ENCODE measurements around the gene GALNT9. TPM values are rescaled to one million over a fixed set of nuclear protein-coding genes. Genes with fewer than 3 reads are reported as not detected.
"Not testable (repeated sequence)": the region's sequence is repeated elsewhere in the genome, so short reads cannot be mapped to it uniquely, and the experiment has no call there.

Gene GALNT9
- polyA plus RNA-seq, 1 donor = 4.5 TPM

DNA sequence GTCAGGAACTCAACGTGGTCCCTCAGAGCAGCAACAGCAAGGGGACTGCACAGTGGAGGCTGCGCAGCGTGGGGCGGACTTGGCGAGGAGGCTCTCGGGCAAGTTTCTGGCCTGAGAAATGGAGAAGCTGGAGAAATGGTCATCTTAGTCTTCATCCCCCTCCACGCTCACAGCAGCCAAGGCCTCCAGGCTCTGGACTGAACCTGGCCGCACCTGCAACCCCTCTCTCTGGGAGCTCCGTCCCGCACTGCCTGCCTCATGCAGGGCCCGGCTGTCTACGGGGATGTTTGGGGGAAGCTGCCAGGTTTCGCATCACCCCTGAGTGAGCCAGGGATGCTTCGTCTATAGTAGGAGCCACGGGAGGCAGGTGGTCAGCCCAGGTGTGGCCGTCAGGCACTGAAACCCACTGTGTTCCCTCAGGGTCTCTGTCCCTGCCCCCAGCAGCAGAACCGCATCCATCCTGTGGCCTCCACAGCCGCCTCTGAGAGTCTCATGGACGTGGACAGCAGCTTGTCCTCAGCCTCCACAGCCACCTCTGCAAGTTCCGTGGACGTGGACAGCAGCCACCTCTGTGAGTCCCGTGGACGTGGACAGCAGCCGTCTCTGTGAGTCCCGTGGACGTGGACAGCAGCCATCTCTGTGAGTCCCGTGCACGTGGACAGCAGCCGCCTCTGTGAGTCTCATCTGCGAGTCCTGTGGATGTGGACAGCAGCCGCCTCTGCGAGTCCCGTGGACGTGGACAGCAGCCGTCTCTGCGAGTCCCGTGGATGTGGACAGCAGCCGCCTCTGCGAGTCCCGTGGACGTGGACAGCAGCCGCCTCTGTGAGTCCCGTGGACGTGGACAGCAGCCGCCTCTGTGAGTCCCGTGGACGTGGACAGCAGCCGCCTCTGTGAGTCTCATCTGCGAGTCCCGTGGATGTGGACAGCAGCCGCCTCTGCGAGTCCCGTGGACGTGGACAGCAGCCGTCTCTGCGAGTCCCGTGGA lies 29.1 kb upstream of the GALNT9 start:
- not testable (repeated sequence) for H3K4me1 ChIP-seq (ENCODE audit: control insufficient read depth, insufficient read depth, low read length); H3K4me3 ChIP-seq (ENCODE audit: low read length); H3K27ac ChIP-seq (ENCODE audit: low read length); DNase-seq; H3K27me3 ChIP-seq (ENCODE audit: control insufficient read depth, insufficient read depth, low read length); H3K36me3 ChIP-seq (ENCODE audit: control insufficient read depth, insufficient read depth, low read length)
- peaks cover 19% of the 10 kb centered on the region for H3K9me3 ChIP-seq (ENCODE audit: control insufficient read depth, low read depth, low read length)
- no CpG with 5 or more reads among the region's 57 CpGs for WGBS (ENCODE audit: insufficient coverage, low lambda C conversion rate)

DNA sequence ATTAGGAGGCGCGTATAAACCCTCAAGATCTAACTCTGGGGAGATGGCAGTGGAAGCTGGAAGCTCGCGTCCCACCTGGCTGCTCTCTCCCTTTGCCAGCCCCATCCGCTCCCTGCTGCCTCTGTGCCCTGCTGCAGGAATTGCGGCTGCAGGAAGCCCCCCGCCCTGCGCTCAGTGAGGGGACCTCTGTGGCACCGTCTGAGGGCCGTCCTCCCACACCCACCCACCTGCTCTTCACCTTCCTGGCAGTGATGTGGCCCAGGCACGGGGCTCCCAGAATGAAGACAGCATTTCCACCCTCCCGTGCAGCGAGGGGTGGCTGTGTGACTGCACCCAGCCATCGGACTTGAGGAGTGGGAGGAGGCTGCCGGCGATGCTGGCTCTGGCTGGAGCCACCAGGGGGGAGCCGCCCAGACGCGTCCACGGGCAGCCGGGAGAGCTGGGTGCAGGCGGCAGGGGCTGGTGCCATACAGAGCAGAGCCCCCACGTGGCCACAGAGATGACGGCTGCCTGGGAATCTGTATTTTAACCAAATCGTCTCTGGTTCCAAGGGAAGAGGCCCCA lies 28.3 kb upstream of the GALNT9 start:
- no peaks in the 10 kb centered on the region for H3K36me3 ChIP-seq (ENCODE audit: control insufficient read depth, insufficient read depth, low read length)
- no peak overlapping the region for H3K27ac ChIP-seq (ENCODE audit: low read length)
- WGBS (ENCODE audit: insufficient coverage, low lambda C conversion rate) = no CpG with 5 or more reads among the region's 25 CpGs
- no peak overlapping the region for H3K4me3 ChIP-seq (ENCODE audit: low read length)
- no peak for DNase-seq
- H3K4me1 ChIP-seq (ENCODE audit: control insufficient read depth, insufficient read depth, low read length) = no peaks in the 10 kb centered on the region
- H3K9me3 ChIP-seq (ENCODE audit: control insufficient read depth, low read depth, low read length) = peaks cover 19% of the 10 kb centered on the region
- H3K27me3 ChIP-seq (ENCODE audit: control insufficient read depth, insufficient read depth, low read length) = no peaks in the 10 kb centered on the region

DNA sequence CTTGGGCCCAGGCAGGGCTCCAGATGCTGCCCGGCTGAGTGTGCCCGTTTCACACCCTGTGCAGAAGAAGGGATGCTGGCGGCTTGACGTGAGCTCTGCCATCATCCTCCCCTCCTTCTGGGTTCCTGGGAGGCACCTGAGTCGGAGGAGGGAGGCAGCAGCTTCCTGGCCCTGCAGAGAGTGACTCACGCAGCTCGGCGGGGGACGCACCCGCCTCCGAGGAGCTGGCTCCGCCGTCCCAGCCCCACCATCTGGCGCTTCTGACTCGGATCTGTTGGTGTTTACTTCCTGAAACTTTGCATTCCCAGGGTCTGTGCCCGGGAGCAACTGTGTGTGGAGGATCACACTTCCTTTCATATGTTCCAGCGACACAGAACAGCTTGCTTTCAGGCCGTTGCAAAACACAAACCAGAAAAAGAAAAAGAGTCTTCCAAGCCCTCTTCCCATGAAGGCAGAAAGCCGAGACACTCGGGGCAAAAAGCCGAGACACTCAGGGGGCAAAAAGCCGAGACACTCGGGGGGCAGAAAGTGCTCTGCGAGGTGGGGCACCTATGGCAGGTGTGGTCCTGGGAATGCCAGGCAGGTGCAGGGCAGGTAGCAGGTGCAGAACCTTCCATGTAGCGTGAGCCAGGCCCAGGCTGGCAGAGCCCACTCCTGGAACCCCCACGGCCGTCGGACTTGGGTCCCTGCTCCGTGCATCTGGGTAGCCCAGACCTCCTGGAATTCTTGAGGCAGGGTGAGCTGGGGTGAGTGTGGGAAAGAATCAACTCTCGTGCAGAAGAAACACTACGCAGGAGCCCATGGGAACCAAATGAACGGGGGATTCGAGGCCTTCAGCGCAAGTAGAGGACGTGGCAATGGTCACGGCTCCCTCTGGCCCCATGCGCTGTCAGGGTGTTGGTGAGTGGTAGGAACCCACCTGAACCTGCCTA lies 27.6 kb upstream of the GALNT9 start:
- WGBS (ENCODE audit: insufficient coverage, low lambda C conversion rate) = no CpG with 5 or more reads among the region's 37 CpGs
- no peaks in the 10 kb centered on the region for H3K36me3 ChIP-seq (ENCODE audit: control insufficient read depth, insufficient read depth, low read length)
- no peaks in the 10 kb centered on the region for H3K4me1 ChIP-seq (ENCODE audit: control insufficient read depth, insufficient read depth, low read length)
- no peaks in the 10 kb centered on the region for H3K27me3 ChIP-seq (ENCODE audit: control insufficient read depth, insufficient read depth, low read length)
- H3K4me3 ChIP-seq (ENCODE audit: low read length) = no peak overlapping the region
- peak; percentile 26 to 48 for DNase-seq
- peaks cover 19% of the 10 kb centered on the region for H3K9me3 ChIP-seq (ENCODE audit: control insufficient read depth, low read depth, low read length)
- H3K27ac ChIP-seq (ENCODE audit: low read length) = no peak overlapping the region

DNA sequence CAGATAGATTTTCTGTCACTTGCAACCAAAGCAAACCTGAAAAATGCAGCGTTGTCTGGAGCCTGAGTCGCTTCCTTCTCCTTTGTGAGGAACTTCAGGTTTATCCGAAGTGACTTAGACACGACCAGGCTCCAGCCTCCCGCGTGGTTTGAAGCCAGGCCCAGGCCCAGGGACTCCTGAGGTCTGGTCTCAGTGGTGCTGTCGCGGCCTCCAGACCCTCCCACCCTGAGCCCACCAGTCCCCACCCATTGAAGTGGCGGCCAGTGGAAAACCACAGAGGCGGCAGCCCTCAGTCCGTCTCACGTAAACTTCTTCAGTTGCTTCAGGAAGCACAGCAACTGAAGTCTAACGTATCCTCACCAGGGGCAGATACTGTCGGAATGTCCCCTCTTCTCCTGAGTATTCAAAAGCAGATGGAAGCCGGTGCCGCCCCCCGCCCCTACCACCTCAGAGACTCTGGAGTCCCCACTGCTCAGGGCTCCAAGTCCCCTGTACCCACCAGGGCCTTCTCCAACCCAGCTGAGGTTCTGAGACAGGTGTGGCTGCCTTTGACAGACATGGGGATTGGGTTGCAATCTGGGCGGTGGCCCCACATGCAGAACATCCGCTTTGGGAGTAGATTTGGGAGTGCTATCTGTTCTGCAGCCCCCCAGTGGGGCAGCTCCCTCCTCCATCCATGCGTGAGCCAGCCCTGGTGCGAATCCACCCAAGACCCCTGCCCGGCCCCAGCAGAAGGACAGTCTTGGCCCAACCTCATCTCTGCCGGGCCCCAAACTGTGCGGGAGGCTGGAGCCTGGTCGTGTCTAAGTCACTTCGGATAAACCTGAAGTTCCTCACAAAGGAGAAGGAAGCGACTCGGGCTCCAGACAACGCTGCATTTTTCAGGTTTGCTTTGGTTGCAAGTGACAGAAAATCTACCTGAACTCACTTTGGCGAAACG lies 26.6 kb upstream of the GALNT9 start:
- Histone ChIP-seq H3K27me3 (ENCODE audit: control insufficient read depth, insufficient read depth, low read length) (no peaks in the 10 kb centered on the region), H3K9me3 (ENCODE audit: control insufficient read depth, low read depth, low read length) (peaks cover 16% of the 10 kb centered on the region), H3K4me1 (ENCODE audit: control insufficient read depth, insufficient read depth, low read length) (no peaks in the 10 kb centered on the region), H3K4me3 (ENCODE audit: low read length) (no peak overlapping the region), H3K36me3 (ENCODE audit: control insufficient read depth, insufficient read depth, low read length) (no peaks in the 10 kb centered on the region), H3K27ac (ENCODE audit: low read length) (no peak overlapping the region)
- WGBS (ENCODE audit: insufficient coverage, low lambda C conversion rate) = no CpG with 5 or more reads among the region's 31 CpGs
- no peak for DNase-seq

DNA sequence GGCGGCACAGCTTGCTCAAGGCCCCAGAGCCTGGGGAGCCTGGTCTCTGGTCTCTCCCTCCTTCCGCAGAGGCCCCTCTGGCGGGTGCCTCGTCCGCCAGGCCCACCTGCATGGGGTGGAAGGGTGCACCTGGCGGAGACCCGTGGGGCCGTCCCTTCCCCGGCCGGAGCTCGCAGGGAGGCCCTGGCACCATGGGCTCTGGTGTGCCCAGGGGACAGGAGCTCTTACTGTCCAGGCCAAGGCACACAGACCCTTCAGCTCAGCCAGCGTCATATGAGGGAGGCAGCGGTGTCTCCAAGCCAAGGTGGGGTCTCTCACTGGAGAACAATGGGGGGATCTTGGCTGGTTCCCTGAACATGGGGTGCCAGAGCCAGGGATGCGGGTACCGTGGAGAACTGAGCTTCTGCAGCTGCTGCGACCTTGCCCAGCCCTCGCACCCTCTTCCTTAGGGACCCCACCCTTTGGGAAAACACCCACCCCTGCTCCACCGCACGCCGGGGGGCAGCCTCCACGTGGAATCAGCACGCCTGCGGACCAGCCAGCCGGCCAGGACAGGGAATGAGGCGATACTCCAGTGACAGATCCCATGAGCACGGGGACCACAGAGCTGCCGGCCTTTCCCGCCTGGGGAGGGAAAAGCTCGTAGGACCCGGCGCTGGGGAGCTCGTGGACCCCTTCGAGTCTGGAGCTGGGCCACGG lies 25.7 kb upstream of the GALNT9 start:
- Histone ChIP-seq H3K27me3 (ENCODE audit: control insufficient read depth, insufficient read depth, low read length) (no peaks in the 10 kb centered on the region), H3K4me1 (ENCODE audit: control insufficient read depth, insufficient read depth, low read length) (no peaks in the 10 kb centered on the region), H3K27ac (ENCODE audit: low read length) (no peak overlapping the region), H3K4me3 (ENCODE audit: low read length) (no peak overlapping the region), H3K9me3 (ENCODE audit: control insufficient read depth, low read depth, low read length) (peaks cover 16% of the 10 kb centered on the region), H3K36me3 (ENCODE audit: control insufficient read depth, insufficient read depth, low read length) (no peaks in the 10 kb centered on the region)
- DNase-seq = no peak
- no CpG with 5 or more reads among the region's 34 CpGs for WGBS (ENCODE audit: insufficient coverage, low lambda C conversion rate)

DNA sequence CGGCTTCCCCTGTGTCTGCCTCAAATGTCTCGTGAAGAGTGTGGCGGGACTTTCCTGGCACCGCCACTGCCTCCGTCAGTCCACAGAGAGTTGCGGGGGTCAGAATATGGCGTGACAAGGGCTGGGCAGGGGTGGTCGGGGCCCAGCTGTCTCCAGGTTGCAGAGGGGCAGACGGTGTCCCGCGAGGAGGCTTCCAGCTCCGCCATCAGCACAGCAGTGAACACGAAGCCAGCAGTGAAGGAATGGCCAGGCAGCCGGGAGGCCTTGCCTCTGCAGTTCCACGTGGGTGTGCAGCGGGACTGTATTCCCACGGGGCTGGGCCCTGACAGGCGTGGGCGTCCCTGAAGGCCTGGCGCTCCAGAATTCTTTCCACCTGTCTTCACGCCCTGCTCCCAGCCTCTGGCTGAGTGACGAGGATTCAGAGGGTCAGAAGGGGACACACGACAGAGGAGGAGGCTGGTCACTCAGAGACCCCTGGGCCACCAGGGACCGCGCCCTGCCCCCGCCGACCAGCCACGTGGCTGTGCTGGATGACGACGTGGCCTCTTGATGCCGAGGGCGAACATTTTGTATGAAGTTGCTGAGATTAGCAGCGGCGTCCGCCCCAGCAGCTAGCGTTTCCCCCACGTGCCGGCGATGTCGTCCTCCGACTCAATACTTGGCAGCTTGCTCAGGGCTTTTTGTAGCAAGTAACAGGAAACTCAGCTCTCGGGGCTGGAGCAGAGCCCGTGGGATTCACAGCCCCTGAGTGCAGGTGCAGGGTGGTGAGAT lies 25.0 kb upstream of the GALNT9 start:
- H3K27ac ChIP-seq (ENCODE audit: low read length) = no peak overlapping the region
- no peak overlapping the region for H3K4me3 ChIP-seq (ENCODE audit: low read length)
- WGBS (ENCODE audit: insufficient coverage, low lambda C conversion rate) = no CpG with 5 or more reads among the region's 43 CpGs
- no peak for DNase-seq
- H3K9me3 ChIP-seq (ENCODE audit: control insufficient read depth, low read depth, low read length) = peaks cover 12% of the 10 kb centered on the region
- H3K4me1 ChIP-seq (ENCODE audit: control insufficient read depth, insufficient read depth, low read length) = no peaks in the 10 kb centered on the region
- H3K36me3 ChIP-seq (ENCODE audit: control insufficient read depth, insufficient read depth, low read length) = no peaks in the 10 kb centered on the region
- H3K27me3 ChIP-seq (ENCODE audit: control insufficient read depth, insufficient read depth, low read length) = no peaks in the 10 kb centered on the region

DNA sequence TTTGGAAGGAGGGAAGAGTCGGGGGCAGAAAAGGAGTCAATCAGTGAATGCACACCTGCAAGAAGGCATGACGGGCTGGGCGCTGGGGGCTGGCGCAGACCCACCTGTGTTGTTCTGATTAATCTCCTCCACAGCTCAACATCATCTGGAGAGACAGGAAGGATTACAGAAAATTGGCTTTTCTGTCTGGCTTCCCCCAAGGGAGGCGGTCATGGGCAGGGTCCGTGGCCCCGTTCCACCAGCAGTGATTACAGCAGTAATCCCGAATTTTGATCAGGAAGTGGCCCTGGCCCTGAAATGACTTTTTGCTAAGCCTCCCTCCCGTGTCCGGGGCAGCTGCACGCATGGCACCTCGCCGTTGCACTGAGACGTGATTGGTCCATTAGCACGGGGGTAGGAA lies 24.4 kb upstream of the GALNT9 start:
- no CpG with 5 or more reads among the region's 15 CpGs for WGBS (ENCODE audit: insufficient coverage, low lambda C conversion rate)
- Histone ChIP-seq H3K27ac (ENCODE audit: low read length) (no peak overlapping the region), H3K4me1 (ENCODE audit: control insufficient read depth, insufficient read depth, low read length) (no peaks in the 10 kb centered on the region), H3K27me3 (ENCODE audit: control insufficient read depth, insufficient read depth, low read length) (no peaks in the 10 kb centered on the region), H3K36me3 (ENCODE audit: control insufficient read depth, insufficient read depth, low read length) (no peaks in the 10 kb centered on the region), H3K9me3 (ENCODE audit: control insufficient read depth, low read depth, low read length) (peaks cover 7% of the 10 kb centered on the region), H3K4me3 (ENCODE audit: low read length) (no peak overlapping the region)
- no peak for DNase-seq

DNA sequence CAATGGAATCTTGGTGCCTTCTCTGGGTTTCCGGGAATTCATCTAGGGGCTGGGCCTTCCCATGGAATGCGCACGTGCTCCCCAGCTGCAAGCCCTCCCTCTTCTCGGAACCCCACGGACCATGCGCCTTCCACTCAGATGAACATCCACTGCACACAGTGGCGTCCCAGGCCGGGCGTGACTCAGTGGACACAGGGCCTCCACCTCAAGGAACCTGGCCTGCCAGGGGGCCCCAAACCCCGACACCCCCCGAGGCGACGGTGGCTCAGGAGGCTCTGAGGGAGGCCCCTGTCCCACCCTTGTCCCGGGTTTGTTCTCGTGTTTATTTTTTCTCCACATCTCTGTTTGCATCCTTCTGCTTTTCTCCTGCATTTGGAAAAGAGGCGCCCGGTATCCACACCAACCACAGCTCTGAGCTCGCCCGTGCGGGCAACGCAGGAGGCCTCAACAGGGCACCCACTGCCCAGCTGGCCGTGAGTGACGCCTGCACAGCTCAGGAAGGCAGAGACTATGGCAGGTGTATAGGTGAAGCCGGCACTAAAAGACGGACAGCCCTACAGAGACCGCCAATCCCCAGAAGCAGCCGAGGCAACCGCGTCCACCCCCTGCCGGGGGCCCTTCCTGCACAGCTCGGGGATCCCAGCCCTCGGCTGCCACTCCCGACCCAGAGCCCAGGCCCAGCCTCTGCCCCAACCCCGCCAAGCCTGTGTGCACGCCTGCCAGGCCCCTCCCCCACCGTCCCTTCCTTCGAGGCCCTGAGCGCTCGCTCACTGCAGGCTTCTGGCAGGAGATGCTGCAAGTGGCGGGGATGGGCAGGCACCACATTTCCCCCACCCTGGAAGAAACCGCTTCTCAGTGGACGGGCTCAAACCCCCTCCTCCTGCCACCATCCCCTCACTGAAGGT lies 23.8 kb upstream of the GALNT9 start:
- Histone ChIP-seq H3K36me3 (ENCODE audit: control insufficient read depth, insufficient read depth, low read length) (no peaks in the 10 kb centered on the region), H3K9me3 (ENCODE audit: control insufficient read depth, low read depth, low read length) (peaks cover under 1% of the 10 kb centered on the region), H3K27ac (ENCODE audit: low read length) (no peak overlapping the region), H3K4me3 (ENCODE audit: low read length) (no peak overlapping the region), H3K4me1 (ENCODE audit: control insufficient read depth, insufficient read depth, low read length) (no peaks in the 10 kb centered on the region), H3K27me3 (ENCODE audit: control insufficient read depth, insufficient read depth, low read length) (no peaks in the 10 kb centered on the region)
- 100% methylated on average over 4 of the region's 42 CpGs for WGBS (ENCODE audit: insufficient coverage, low lambda C conversion rate)
- DNase-seq = no peak

Measured in large intestine (tissue), 3 donors.